NCI-H460 (cell line): ENCODE results near the gene PROB1. TPM values are rescaled to one million over a fixed set of nuclear protein-coding genes. Genes with fewer than 3 reads are reported as not detected.
A peak's percentile ranks its signal among the peaks of the same experiment; 100 is the strongest.

Experiments used
- DNase-seq: peaks from one replicate; pipeline ENCODE4 v3.0.0-alpha.2; 2016; ENCODE audit warnings: low read depth; ENCODE audit errors: extremely low read depth
- total RNA-seq: library from RNA; depleted of rRNA; stranded (reverse); fragments of >200 nt; shearing (Covaris generic); gene quantifications from 2 replicates; pipeline ENCODE4 v1.2.3, GENCODE V29; 2014; rRNA removed

Gene PROB1
- total RNA-seq, 1 experiment from 2014 or later = 1.5 TPM

DNA sequence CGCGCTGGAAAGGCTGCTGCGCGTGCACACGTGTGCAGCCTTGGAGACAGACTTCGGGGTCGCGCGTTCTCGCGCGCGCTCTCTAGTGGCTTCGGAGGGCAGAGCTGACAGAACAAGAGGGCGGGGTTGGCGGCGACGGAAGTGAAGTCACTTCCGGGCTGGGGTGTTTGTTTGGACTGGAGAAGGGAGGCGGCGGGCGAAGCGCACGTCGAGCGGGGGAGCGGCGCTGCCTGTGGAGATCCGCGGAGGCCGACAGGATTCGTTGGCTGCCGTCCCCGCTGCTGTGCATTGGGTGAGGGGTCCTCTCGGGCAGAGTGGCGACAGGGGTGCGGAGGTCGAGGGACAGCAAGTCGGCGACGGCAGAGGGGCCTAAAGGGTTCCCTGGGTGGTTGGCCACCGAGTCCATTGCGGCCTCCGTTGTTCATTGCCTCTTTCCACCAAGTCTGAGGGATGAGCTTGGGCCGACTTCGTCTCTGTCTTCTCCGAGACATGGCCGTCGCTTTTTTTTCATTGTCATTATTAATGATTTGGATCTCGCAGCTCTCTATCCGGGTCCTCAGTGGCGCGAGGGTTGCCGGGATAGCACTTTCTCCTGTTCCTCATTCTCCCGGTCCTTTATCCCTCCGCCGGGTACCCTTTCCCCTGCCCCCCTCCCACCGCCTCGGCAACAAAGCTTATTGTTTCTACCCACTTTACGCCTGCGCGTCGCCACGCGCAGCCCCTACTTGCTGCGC, 53.0 kb downstream of the PROB1 start, which contains the start of gene PAIP2:
PAIP2 (plus strand) TSS at position 166 of the 734 bp plus-strand sequence. CDS start 21,931 bp downstream, outside the sequence.
- DNase-seq = peak; percentile 97

DNA sequence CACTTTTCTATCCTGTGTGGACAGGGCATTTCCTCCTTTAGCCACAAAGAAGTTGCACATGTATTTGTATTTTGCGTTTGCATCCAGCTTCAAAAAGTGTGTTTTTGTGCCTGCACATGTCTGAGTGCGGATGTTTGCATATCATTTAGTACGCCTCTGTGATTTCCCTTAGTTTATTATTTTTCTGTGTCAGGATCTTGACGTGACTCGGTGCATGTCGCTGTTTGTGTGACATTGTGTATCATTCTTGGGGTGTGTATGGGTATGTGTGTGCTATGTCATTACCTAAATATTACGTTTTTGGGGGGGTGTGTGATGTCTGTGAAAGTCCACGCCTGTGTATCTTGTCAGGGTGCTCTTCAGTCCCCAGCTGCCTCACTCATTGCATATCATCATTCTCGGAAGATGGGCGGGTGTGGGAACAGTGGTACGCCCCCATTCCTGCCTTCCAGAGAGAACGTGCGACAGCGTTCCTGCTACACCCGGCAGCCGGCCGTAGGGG, 53.7 kb downstream of the PROB1 start:
- DNase-seq = peak; percentile 43

Other genes starting within 250 kb of the PROB1 start
- 54.3 and 54.9 TPM in 2 replicates for gene SIL1, start 196.7 kb downstream of the PROB1 start, total RNA-seq
- 344 and 359 TPM in 2 replicates for gene MATR3, start 101.4 kb downstream of the PROB1 start, total RNA-seq
- 105 and 120 TPM in 2 replicates for gene PAIP2, start 53.2 kb downstream of the PROB1 start, total RNA-seq
- not detected in 2 replicates for gene SLC23A1, start 11.8 kb downstream of the PROB1 start, total RNA-seq
- 0.10 and 0.52 TPM in 2 replicates for gene MZB1, start 5.2 kb downstream of the PROB1 start, total RNA-seq
- 8.6 and 12.7 TPM in 2 replicates for gene SPATA24, start 9.0 kb upstream of the PROB1 start, total RNA-seq
- 2.2 and 8.8 TPM in 2 replicates for gene DNAJC18, start 44.4 kb upstream of the PROB1 start, total RNA-seq
- gene ECSCR, start 67.6 kb upstream of the PROB1 start, total RNA-seq = not detected in 2 replicates
- not detected in 2 replicates for gene SMIM33, start 75.9 kb upstream of the PROB1 start, total RNA-seq
- gene STING1, start 87.7 kb upstream of the PROB1 start, total RNA-seq = 1.6 and 3.0 TPM in 2 replicates
- gene UBE2D2, start 166.2 kb upstream of the PROB1 start, total RNA-seq = 126 and 143 TPM in 2 replicates